KOPT-K1 (cell line): Measurements from ENCODE around the gene ARL6IP5.

Source experiments
- H3K27ac ChIP-seq: fragments of 200-600 bp; sonication (generic); 2 replicates; pipeline ENCODE4 v1.5.1; 2016; ENCODE audit warnings: antibody characterized with exemption, mild to moderate bottlenecking, low read depth, low read length; ENCODE audit not compliant: poor library complexity, severe bottlenecking
- H3K36me3 ChIP-seq: fragments of 200-600 bp; sonication (generic); 2 replicates; pipeline ENCODE4 v1.5.1; 2017; ENCODE audit warnings: antibody characterized with exemption, mild to moderate bottlenecking, low read length, moderate library complexity; ENCODE audit not compliant: insufficient read depth
- H3K9me3 ChIP-seq: fragments of 200-600 bp; sonication (generic); 2 replicates; pipeline ENCODE4 v1.5.1; 2017; ENCODE audit warnings: antibody characterized with exemption, low read length, mild to moderate bottlenecking; ENCODE audit not compliant: insufficient read depth, poor library complexity, severe bottlenecking

ARL6IP5 gene

GRCh38 chr3:69096299-69096698 lies 11.6 kb downstream of the ARL6IP5 start:
- Histone ChIP-seq H3K27ac (no peak overlapping the region), H3K36me3 (peaks cover 21% of the 10 kb centered on the region), H3K9me3 (no peaks in the 10 kb centered on the region)

- Histone ChIP-seq H3K9me3 (no peaks in the 10 kb centered on the region), H3K36me3 (peaks cover 33% of the 10 kb centered on the region), H3K27ac (no peak overlapping the region)
These were observed 12.8 kb downstream of the ARL6IP5 start for GRCh38 chr3:69097407-69098086.

- Histone ChIP-seq H3K27ac (no peak overlapping the region), H3K9me3 (no peaks in the 10 kb centered on the region), H3K36me3 (peaks cover 46% of the 10 kb centered on the region)
These were observed 14.8 kb downstream of the ARL6IP5 start for GRCh38 chr3:69099576-69099975.

GRCh38 chr3:69102384-69102783 lies 17.6 kb downstream of the ARL6IP5 start:
- Histone ChIP-seq H3K36me3 (peaks cover 54% of the 10 kb centered on the region), H3K27ac (no peak overlapping the region), H3K9me3 (no peaks in the 10 kb centered on the region)

- H3K9me3 ChIP-seq: no peaks in the 10 kb centered on the region
- peaks cover 50% of the 10 kb centered on the region for H3K36me3 ChIP-seq
- no peak overlapping the region for H3K27ac ChIP-seq
These were observed 18.4 kb downstream of the ARL6IP5 start for GRCh38 chr3:69103123-69103522.

GRCh38 chr3:69104586-69104985 lies 19.8 kb downstream of the ARL6IP5 start:
- Histone ChIP-seq H3K9me3 (no peaks in the 10 kb centered on the region), H3K36me3 (peaks cover 50% of the 10 kb centered on the region), H3K27ac (no peak overlapping the region)

- H3K36me3 ChIP-seq: peaks cover 50% of the 10 kb centered on the region
- H3K9me3 ChIP-seq: no peaks in the 10 kb centered on the region
- no peak overlapping the region for H3K27ac ChIP-seq
These were observed 20.6 kb downstream of the ARL6IP5 start for GRCh38 chr3:69105320-69105719.

- Histone ChIP-seq H3K27ac (no peak overlapping the region), H3K36me3 (peaks cover 34% of the 10 kb centered on the region), H3K9me3 (no peaks in the 10 kb centered on the region)
These were observed 23.1 kb downstream of the ARL6IP5 start for GRCh38 chr3:69107841-69108240.

- H3K27ac ChIP-seq: no peak overlapping the region
- peaks cover 25% of the 10 kb centered on the region for H3K36me3 ChIP-seq
- H3K9me3 ChIP-seq: no peaks in the 10 kb centered on the region
These were observed 24.1 kb downstream of the ARL6IP5 start for GRCh38 chr3:69108811-69109210.

- H3K9me3 ChIP-seq: no peaks in the 10 kb centered on the region
- no peak overlapping the region for H3K27ac ChIP-seq
- peaks cover 2% of the 10 kb centered on the region for H3K36me3 ChIP-seq
These were observed 26.3 kb downstream of the ARL6IP5 start for GRCh38 chr3:69110941-69111546.

GRCh38 chr3:69113536-69113935 lies 28.8 kb downstream of the ARL6IP5 start:
- Histone ChIP-seq H3K27ac (no peak overlapping the region), H3K36me3 (no peaks in the 10 kb centered on the region), H3K9me3 (no peaks in the 10 kb centered on the region)

- no peak overlapping the region for H3K27ac ChIP-seq
- H3K9me3 ChIP-seq: no peaks in the 10 kb centered on the region
These were observed 31.0 kb downstream of the ARL6IP5 start for GRCh38 chr3:69115731-69116130.

GRCh38 chr3:69116162-69116561 lies 31.4 kb downstream of the ARL6IP5 start:
- Histone ChIP-seq H3K27ac (no peak overlapping the region), H3K36me3 (no peaks in the 10 kb centered on the region), H3K9me3 (no peaks in the 10 kb centered on the region)

More at GRCh38 chr3:69115731-69116130, 31.0 kb downstream of the ARL6IP5 start:
- H3K36me3 ChIP-seq: no peaks in the 10 kb centered on the region

- no peak overlapping the region for H3K27ac ChIP-seq
- no peaks in the 10 kb centered on the region for H3K36me3 ChIP-seq
- no peaks in the 10 kb centered on the region for H3K9me3 ChIP-seq
These were observed 32.2 kb downstream of the ARL6IP5 start for GRCh38 chr3:69116897-69117296.

GRCh38 chr3:69118555-69118954 lies 33.8 kb downstream of the ARL6IP5 start:
- no peaks in the 10 kb centered on the region for H3K36me3 ChIP-seq
- H3K9me3 ChIP-seq: no peaks in the 10 kb centered on the region

GRCh38 chr3:69119138-69119537 lies 34.4 kb downstream of the ARL6IP5 start:
- no peak overlapping the region for H3K27ac ChIP-seq
- no peaks in the 10 kb centered on the region for H3K9me3 ChIP-seq
- H3K36me3 ChIP-seq: no peaks in the 10 kb centered on the region

More at GRCh38 chr3:69118555-69118954, 33.8 kb downstream of the ARL6IP5 start:
- no peak overlapping the region for H3K27ac ChIP-seq
